GM21528 (cell line): ENCODE data around the gene ARPP19.
"Not testable (repeated sequence)": the region's sequence is repeated elsewhere in the genome, so short reads cannot be mapped to it uniquely, and the experiment has no call there.

Source experiments
- ATAC-seq: cut with Tn5 transposase; IDR thresholded peaks from one replicate; pipeline ENCODE4 v1.9.1; 2021; ENCODE audit warnings: mild to moderate bottlenecking, moderate library complexity; ENCODE audit not compliant: unreplicated experiment, low FRiP score

Gene ARPP19

GRCh38 chr15:52517014-52517413 lies 51.8 kb downstream of the ARPP19 start:
- no peak for ATAC-seq

GRCh38 chr15:52515343-52515742 lies 53.5 kb downstream of the ARPP19 start:
- no peak for ATAC-seq

- no peak for ATAC-seq
These were observed 54.3 kb downstream of the ARPP19 start for GRCh38 chr15:52514482-52514881.

GRCh38 chr15:52512869-52513268 lies 56.0 kb downstream of the ARPP19 start:
- not testable (repeated sequence) for ATAC-seq

GRCh38 chr15:52511084-52511483 lies 57.7 kb downstream of the ARPP19 start:
- no peak for ATAC-seq

- ATAC-seq, result no peak
These were observed 59.2 kb downstream of the ARPP19 start for GRCh38 chr15:52509500-52510245.

- ATAC-seq, result no peak
These were observed 62.3 kb downstream of the ARPP19 start for GRCh38 chr15:52506549-52506948.

- ATAC-seq, result no peak
These were observed 63.7 kb downstream of the ARPP19 start for GRCh38 chr15:52505151-52505550.

- ATAC-seq, result peak; percentile 85
These were observed 64.9 kb downstream of the ARPP19 start for GRCh38 chr15:52503788-52504496.

- ATAC-seq, result no peak
These were observed 66.2 kb downstream of the ARPP19 start for GRCh38 chr15:52502608-52503007.

GRCh38 chr15:52499506-52499905 lies 69.3 kb downstream of the ARPP19 start:
- ATAC-seq, result no peak

GRCh38 chr15:52498706-52499105 lies 70.1 kb downstream of the ARPP19 start:
- ATAC-seq, result no peak
